Midbrain (tissue), 1 donor: ENCODE results near the gene ANKHD1.

ENCODE experiments used
- DNase-seq: peaks from one replicate; lab custom pipeline; 2025; lab: John Stamatoyannopoulos, UW

Gene ANKHD1

GRCh38 chr5:140546851-140547507 is 145.3 kb downstream of the ANKHD1 start:
- DNase-seq = no peak

DNA sequence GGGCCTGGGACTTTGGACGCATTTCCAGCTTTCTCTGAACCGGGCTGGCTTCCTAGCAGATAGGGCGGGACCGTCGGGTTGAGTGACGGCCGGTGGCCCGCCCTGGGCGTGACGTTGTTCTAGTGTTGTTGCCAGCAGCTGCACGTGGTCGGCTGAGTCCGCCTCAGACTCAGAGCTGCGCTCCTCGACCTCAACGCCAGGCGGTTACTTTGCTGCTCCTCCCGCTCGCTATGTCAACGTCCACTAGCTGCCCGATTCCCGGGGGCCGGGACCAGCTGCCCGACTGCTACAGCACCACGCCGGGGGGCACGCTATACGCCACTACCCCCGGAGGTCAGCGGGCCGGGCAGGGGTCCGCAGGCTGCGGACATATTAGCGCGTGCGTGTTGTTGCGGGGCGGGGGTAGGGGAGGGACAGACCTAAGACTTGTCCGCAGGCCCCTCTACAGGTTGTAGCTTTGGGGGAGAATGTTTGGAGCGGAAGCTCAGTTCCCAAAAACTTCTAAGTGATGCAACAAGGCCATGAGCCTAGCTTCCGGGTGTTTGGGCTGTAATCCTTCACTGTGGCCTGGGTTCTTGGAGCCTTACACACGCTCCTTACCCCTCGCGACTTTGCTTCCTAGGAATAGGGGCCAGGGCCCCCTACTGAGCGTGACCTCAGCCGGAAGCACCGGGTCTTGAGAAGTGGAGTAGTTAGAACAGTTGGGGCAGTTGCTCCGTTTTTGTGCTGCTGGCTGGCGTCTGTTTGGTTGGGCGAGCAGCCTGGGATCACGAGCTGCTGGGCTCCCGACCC is 146.1 kb downstream of the ANKHD1 start, which contains the start of gene EIF4EBP3:
TSS of gene EIF4EBP3 (plus strand) at position 155 of the 792 bp plus-strand sequence. CDS start at position 231, 76 bp downstream.
- peak; percentile 97 for DNase-seq

DNA sequence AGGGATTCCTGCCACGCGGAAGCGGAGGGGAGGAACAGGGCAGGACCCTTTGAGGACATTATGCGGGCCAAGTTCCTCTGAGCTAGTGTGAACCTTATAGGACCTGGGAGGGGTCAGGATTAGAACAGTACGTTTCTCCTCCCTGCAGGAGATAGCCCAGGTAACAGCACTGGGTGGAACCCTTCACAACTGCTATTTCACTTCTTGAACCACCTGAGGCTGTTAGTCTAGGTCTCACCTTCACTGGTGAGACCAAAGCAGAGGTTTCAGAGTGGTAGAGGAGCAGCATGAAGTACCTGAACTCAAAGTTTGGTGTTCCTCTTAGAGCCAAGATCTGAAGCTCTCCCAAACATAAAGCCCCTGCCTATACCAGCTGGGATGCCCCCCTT is 146.7 kb downstream of the ANKHD1 start:
- DNase-seq = no peak

DNA sequence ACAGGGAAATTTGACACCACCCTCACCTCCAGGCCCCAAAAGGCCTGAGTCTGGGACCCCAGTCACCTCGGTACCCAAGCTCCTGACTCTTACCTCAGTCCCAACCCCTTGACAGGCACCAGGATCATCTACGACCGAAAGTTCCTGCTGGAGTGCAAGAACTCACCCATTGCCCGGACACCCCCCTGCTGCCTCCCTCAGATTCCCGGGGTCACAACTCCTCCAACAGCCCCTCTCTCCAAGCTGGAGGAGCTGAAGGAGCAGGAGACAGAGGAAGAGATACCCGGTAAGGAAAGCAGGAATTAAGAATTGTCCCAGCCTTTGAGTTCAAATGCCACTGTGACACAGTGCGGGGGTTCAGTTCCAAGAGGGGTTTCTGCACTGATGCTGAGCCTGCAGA is 147.2 kb downstream of the ANKHD1 start:
- DNase-seq = no peak

GRCh38 chr5:140549237-140550144 is 147.9 kb downstream of the ANKHD1 start:
- DNase-seq = peak; percentile 17

DNA sequence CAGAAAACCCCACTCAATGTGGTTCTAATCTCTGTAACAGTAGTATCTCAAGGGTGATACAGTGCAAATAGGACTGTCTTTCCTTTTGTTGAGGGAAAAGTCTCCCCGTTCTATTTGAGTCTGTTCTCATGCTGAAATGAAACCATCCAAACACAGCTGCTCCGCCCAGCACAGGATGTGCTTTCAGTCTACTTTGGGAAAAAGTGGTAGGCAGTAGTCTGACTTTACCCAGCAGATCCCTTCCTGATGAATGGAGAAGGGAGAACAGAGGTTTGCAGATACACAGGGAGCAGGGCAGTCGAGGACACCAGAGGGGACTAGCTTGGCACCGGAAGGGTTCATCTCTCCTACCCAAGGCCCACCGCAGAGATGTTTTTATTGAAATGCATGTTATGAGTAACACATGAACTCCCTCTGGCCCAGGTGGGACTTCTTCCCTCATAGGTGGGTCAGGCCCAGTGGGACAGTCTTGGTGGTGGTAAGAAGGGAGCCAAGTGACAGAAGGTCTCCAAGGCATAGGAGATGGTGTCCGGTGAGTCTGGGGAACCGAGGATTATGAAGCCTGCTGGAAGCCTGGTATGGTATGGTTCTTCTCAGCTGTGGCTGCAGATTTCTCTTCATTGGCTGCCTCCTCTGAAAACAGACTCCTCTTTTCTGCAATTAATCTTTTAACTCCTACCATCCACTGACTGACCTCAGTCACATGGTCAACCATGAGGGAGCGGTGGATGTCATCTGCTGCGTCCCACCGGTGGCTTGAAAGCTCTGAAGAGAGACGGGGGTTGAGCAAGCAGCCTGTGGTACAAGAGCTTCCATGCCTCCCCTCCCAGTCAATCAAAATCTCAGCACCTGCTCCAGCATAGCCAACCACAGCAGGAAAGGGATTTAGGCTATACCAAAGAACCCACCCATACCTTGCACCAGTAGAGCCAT is 148.8 kb downstream of the ANKHD1 start:
- no peak for DNase-seq

GRCh38 chr5:140551872-140552271 is 150.2 kb downstream of the ANKHD1 start:
- DNase-seq = no peak

DNA sequence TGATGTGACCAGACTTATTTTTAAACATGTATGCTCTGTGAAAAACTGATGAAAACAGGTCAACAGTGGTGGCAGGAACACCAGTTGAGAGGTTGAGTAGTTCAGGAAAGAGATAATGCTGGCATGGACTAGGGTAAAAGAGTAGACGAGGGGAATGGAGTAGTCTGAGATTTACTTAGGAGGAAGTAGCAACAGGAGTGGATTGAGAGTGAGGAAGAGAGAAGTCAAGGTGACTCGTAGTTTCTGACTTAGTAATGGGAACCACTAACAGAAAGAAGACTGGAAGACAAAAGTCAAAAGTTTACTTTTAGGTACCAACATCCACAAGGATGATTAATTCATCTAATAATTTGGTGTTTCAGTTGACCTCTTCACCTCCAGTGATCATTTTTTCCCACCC is 152.0 kb downstream of the ANKHD1 start:
- DNase-seq = no peak

DNA sequence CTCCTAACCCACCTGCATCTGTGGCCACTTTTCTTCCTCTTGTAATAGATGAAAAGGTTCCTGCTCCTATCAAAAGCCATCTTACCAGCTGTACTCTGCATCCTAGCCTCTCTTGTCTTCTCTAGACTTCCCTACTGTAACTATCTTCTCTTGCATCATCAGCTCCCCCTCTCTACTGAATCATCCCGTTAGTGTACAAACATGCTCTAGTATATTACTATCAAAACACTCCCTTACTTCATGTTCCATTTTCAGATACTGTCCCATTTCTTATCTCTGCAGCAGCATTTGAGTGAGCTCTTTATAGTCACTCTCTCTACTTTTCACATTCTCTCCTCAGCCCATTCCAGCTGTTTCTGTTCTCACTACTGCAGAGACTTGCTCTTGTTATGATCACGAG is 152.8 kb downstream of the ANKHD1 start:
- DNase-seq = no peak

GRCh38 chr5:140555747-140556312 is 154.2 kb downstream of the ANKHD1 start:
- no peak for DNase-seq

DNA sequence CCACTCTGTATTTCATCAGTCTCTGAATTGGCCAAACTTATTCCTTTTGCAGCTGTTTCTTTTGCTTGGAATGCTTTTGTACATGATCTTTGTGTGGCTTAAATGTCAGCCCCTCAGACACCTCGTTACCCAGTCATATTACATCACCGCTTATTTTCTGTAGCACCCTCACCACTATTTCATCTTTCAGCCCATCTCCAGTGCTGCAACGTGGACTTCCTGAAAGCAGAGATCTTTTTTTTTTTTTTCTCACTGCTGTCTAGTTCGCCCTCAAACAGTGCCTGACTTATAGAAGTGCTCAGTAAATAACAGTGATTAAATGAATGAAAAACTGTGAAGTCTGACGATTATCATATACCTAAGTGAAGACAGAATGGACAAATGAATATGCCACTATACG is 154.8 kb downstream of the ANKHD1 start:
- DNase-seq = no peak

DNA sequence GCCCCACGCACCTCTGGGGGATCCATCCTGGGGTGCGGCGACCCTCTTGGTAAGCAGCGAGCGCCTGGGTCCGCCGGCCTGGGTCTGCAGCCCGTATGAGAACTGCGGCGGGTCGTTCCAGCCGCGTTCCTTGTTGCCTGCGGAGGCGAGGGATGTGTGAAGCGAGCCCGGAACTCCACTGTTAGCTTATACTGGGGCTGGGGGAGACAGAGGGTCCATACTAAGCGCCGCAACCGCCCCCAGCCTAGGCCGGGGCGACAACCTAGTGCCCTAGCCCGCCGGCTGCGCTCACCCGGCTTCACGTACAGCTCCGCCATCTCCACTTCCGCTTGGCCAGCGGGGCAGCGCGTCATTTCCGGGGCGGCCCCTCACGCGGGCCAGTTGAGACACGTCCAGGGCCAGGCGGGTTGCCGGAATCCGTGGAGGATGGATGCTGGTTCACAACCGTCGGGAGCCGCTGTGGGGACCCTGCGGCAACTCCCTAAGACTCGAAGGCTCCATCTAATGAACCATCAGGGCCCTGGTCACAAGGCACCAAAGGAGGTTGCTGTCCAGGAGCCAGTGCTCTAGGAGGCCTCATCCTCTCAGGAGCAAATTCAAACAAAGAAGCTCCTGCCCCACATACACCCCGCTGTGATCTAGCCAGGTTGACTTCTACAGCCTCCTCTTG is 155.6 kb downstream of the ANKHD1 start, which contains the start of gene SRA1:
TSS of gene SRA1 (minus strand) at position 338 of the 670 bp plus-strand sequence. CDS start at position 317, 21 bp downstream.
- peak; percentile 95 for DNase-seq

DNA sequence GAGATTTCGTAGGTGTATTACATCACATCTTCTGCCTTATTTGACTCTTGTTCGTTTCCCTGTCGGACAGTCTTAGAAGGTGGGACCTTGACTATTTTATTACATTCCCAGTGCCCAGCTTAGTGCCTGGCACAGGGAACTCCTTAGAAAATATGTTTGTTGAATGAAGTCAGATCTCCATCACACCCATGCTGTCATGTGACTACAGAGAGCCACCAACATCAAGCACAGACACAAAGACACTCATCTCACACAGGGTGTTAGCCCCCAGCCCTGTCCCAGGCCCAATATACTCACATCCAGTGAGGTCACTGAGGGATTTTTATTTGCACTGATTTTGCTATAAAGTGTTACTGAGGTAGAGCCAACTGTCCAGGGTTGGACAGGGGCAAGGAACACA is 156.3 kb downstream of the ANKHD1 start:
- DNase-seq = no peak

DNA sequence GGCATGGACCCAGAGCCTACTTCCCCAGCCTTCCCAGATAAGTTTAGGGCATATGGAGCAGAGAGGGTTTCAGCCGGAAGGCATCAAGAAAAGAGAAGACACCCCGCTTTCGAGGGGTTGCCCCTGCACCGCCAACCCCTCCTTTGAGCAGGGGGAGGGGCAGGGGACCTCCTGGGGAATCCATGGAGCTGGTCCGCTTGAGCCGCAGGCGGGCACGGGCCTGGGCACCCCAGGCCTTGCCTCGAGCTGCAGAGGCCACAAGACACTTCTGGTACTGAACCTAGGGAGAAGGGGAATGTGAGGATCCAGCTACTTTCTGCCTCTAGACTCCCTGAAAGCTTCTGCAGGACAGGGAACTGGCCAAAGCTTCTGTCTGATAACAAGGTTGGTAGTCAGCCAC is 156.9 kb downstream of the ANKHD1 start:
- no peak for DNase-seq

DNA sequence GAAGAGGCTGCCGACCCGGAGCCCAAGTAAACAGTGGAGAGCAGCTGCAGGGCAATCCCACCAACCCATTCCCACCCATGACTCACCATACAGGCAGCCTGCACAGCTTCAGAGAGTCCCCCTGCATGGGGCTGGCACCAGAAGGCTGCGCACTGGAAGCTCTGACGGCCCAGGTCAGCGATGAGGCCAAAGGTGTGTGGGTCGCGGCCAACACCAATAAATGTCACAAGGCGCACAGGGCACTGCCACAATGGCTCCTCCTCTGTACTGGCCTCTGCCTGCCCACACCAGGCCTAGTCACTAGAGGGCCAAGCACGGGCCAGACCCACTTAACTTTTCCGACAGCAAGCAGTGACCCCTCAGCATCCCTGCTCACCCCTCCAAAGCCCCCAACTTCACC is 158.6 kb downstream of the ANKHD1 start:
- no peak for DNase-seq

DNA sequence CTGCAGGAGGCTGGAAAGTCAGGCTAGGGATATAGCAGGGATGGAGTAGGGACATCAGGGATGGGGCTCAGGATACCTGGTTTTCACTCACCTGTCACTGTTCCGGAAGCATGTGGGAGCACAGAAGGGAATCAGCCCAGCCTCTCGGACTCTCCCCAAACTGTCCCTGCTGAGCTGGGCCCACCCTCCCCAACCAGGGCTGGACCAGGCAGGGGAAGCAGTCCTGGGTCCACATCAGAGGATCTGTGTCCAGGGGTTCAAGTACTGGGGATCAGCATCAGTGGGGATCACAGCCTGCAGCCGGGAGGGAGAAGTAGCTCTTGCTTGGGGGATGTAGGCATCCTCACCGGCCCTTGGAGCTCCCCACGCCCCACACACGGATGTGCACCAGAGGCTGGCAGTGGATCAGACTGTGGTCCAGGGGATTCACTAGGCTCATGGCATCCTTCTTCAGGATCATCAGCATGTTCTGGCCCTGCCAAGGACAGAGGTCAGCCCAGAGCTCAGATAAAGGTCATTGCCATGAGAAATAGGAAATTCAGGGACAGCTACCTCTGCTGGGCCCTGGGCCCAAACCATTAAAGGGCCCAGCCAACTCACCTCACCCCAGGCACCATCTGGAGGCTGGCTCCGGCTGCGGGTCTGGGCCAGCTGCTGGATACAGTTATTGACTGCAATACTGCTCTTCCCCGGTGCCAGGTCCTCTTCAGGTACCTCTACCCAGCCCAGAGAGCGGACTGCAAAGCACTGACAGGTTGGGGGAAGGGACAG is 160.3 kb downstream of the ANKHD1 start:
- DNase-seq = no peak

GRCh38 chr5:140563596-140563995 is 162.0 kb downstream of the ANKHD1 start:
- no peak for DNase-seq

GRCh38 chr5:140564196-140565023 is 162.8 kb downstream of the ANKHD1 start, which contains the start of the genes APBB3 and SLC35A4:
APBB3 (minus strand) TSS chr5:140564598; CDS start chr5:140564245, 353 bp downstream.
SLC35A4 (plus strand) TSS chr5:140564828; CDS start chr5:140567170, 2,342 bp downstream.
- peak; percentile 100 for DNase-seq
